ENCODE results near the gene GAGE2A. TPM values are rescaled to one million over a fixed set of nuclear protein-coding genes. Genes with fewer than 3 reads are reported as not detected.
"Not testable (repeated sequence)": the region's sequence is repeated elsewhere in the genome, so short reads cannot be mapped to it uniquely, and the experiment has no call there.

The GAGE2A gene
- total RNA-seq, 1 experiment from 2014 or later, result not detected

GRCh38 chrX:49598720-49599119, 9.4 kb downstream of the GAGE2A start, which contains the start of gene GAGE1:
Gene GAGE1, plus strand, starts transcription at chrX:49599020. Its CDS starts 1,155 bp downstream, at chrX:49600175.
- not testable (repeated sequence) for H2BK20ac ChIP-seq (ENCODE audit: low read depth, low read length, poor library complexity, severe bottlenecking); H3K4ac ChIP-seq (ENCODE audit: low read depth, low read length); H2AK5ac ChIP-seq (ENCODE audit: insufficient read length, low read length); H3K56ac ChIP-seq (ENCODE audit: insufficient read length, low read depth, low read length); H3K27me3 Mint-ChIP-seq (ENCODE audit: low read depth); H3K4me2 ChIP-seq (ENCODE audit: insufficient read depth, insufficient read length, low read length); H3K79me1 ChIP-seq (ENCODE audit: insufficient read depth, low read depth, low read length, poor library complexity, severe bottlenecking); H3K27me3 ChIP-seq (ENCODE audit: insufficient read depth, low read length); H3K18ac ChIP-seq (ENCODE audit: insufficient read length, low read depth, low read length); H4K5ac ChIP-seq (ENCODE audit: insufficient read length, low read depth, low read length); H2BK120ac ChIP-seq (ENCODE audit: low read depth, low read length, poor library complexity, severe bottlenecking); H3K14ac ChIP-seq (ENCODE audit: insufficient read depth, low read length); H4K8ac ChIP-seq (replicated peaks; ENCODE audit: insufficient read length, low read depth, low read length); H2BK12ac ChIP-seq (ENCODE audit: insufficient read length, low read depth, low read length); H3K4me1 Mint-ChIP-seq; H3K79me2 ChIP-seq (ENCODE audit: insufficient read depth, low read length); H4K20me1 ChIP-seq (ENCODE audit: control insufficient read depth, insufficient read depth, insufficient read length); H3K4me3 Mint-ChIP-seq; H3T11ph ChIP-seq (ENCODE audit: low read length); H3K9me3 Mint-ChIP-seq; H3K36me3 Mint-ChIP-seq (ENCODE audit: insufficient read depth in 1 of 3, low read depth in 3 of 3); H3K9ac ChIP-seq (ENCODE audit: extremely low read depth, insufficient read length, low read length); H4K91ac ChIP-seq (ENCODE audit: insufficient read length, low read depth, low read length); H3K4me1 ChIP-seq (ENCODE audit: insufficient read depth, low read length); H2BK5ac ChIP-seq (ENCODE audit: insufficient read length, low read length); H2AFZ ChIP-seq (ENCODE audit: low read length); DNase-seq; H3K27ac Mint-ChIP-seq; H3K27ac ChIP-seq (ENCODE audit: insufficient read length, low read depth, low read length); H2BK15ac ChIP-seq (ENCODE audit: low read depth, low read length); H3K23me2 ChIP-seq (ENCODE audit: insufficient read length, low read depth, low read length, poor library complexity, severe bottlenecking); H3K23ac ChIP-seq (ENCODE audit: insufficient read length, low read depth, low read length); H3K9me3 ChIP-seq (ENCODE audit: control insufficient read depth, low read depth, low read length)
- no CpG with 5 or more reads among the region's 16 CpGs for WGBS (ENCODE audit: extremely low coverage, insufficient read length, low lambda C conversion rate)
